Endometrium (tissue), 2 donors: ENCODE results near the gene CBLB.
"Not testable (repeated sequence)": the region's sequence is repeated elsewhere in the genome, so short reads cannot be mapped to it uniquely, and the experiment has no call there.

Experiments
- FAIRE-seq: peaks from 2 replicates; lab custom pipeline; 2012; peaks lifted over from hg19 to GRCh38; lab: Jason Lieb, UNC
- donor health status: control.
- donor health status: control.

The CBLB gene

GRCh38 chr3:105816833-105817232 lies 52.0 kb downstream of the CBLB start:
- no peak for FAIRE-seq

GRCh38 chr3:105815331-105815730 lies 53.5 kb downstream of the CBLB start:
- not testable (repeated sequence) for FAIRE-seq

GRCh38 chr3:105813710-105814109 lies 55.1 kb downstream of the CBLB start:
- no peak for FAIRE-seq

GRCh38 chr3:105812194-105812586 lies 56.6 kb downstream of the CBLB start:
- no peak for FAIRE-seq

- FAIRE-seq = no peak
Observed at GRCh38 chr3:105811518-105812193, 57.2 kb downstream of the CBLB start.

- peak; percentile 50 for FAIRE-seq
Observed at GRCh38 chr3:105809208-105809888, 59.5 kb downstream of the CBLB start.

- FAIRE-seq = no peak
Observed at GRCh38 chr3:105807701-105808100, 61.1 kb downstream of the CBLB start.

- FAIRE-seq = no peak
Observed at GRCh38 chr3:105807146-105807545, 61.7 kb downstream of the CBLB start.

- no peak for FAIRE-seq
Observed at GRCh38 chr3:105806359-105806758, 62.5 kb downstream of the CBLB start.

GRCh38 chr3:105805404-105805803 lies 63.4 kb downstream of the CBLB start:
- no peak for FAIRE-seq

- FAIRE-seq = no peak
Observed at GRCh38 chr3:105802118-105802706, 66.6 kb downstream of the CBLB start.

GRCh38 chr3:105801397-105801796 lies 67.4 kb downstream of the CBLB start:
- FAIRE-seq = no peak

- FAIRE-seq = no peak
Observed at GRCh38 chr3:105800320-105800719, 68.5 kb downstream of the CBLB start.

GRCh38 chr3:105799286-105799685 lies 69.5 kb downstream of the CBLB start:
- FAIRE-seq = no peak

GRCh38 chr3:105798381-105798934 lies 70.4 kb downstream of the CBLB start:
- FAIRE-seq = no peak

GRCh38 chr3:105793040-105793439 lies 75.8 kb downstream of the CBLB start:
- FAIRE-seq = no peak

- no peak for FAIRE-seq
Observed at GRCh38 chr3:105791919-105792786, 76.7 kb downstream of the CBLB start.

GRCh38 chr3:105791131-105791530 lies 77.7 kb downstream of the CBLB start:
- no peak for FAIRE-seq

GRCh38 chr3:105790534-105790933 lies 78.3 kb downstream of the CBLB start:
- no peak for FAIRE-seq

- no peak for FAIRE-seq
Observed at GRCh38 chr3:105788593-105788992, 80.2 kb downstream of the CBLB start.

GRCh38 chr3:105787453-105787852 lies 81.4 kb downstream of the CBLB start:
- FAIRE-seq = no peak

GRCh38 chr3:105786990-105787389 lies 81.8 kb downstream of the CBLB start:
- FAIRE-seq = no peak
